Gastroesophageal sphincter (tissue), 3 donors: ENCODE data around the gene NOC2L.

Experiments used
- CTCF ChIP-seq, 4 experiments: fragments of 200-600 bp in 2 of 4; fragments of 450-650 bp in 2 of 4; sonication (generic) in 1 of 4; IDR thresholded peaks; one replicate each; pipeline ENCODE4 v1.5.1; 2017 to 2019; ENCODE audit warnings: antibody characterized with exemption in 4 of 4, mild to moderate bottlenecking in 2 of 4, moderate library complexity in 2 of 4
- EP300 ChIP-seq: sonication (generic); formaldehyde crosslinking; IDR thresholded peaks from one replicate; pipeline ENCODE4 v1.6.1; 2017; ENCODE audit warnings: antibody characterized with exemption, mild to moderate bottlenecking
- POLR2A ChIP-seq, 2 donors: fragments of 450-650 bp; IDR thresholded peaks; one replicate each; pipeline ENCODE4 v1.6.1; 2017; ENCODE audit warnings: antibody characterized with exemption in 2 of 2, mild to moderate bottlenecking in 2 of 2, moderate library complexity in 1 of 2
- POLR2AphosphoS5 ChIP-seq: sonication (generic); formaldehyde crosslinking; IDR thresholded peaks from one replicate; pipeline ENCODE4 v1.6.1; 2017; ENCODE audit warnings: antibody characterized with exemption

GRCh38 chr1:966135-966703, 7.2 kb upstream of the NOC2L start, which contains the start of gene PLEKHN1:
- TF ChIP-seq CTCF (IDR thresholded peaks at IDR 0.05) = no peak
- no peak for TF ChIP-seq POLR2AphosphoS5
- TF ChIP-seq EP300 = no peak
- TF ChIP-seq POLR2A (IDR thresholded peaks at IDR 0.05) = no peak
